Large intestine (tissue), 3 donors: ENCODE data around the gene DPP6. TPM values are rescaled to one million over a fixed set of nuclear protein-coding genes. Genes with fewer than 3 reads are reported as not detected.

Source experiments
- DNase-seq, 2 donors: peaks; one replicate each; pipeline versions ENCODE4 v3.0.0 to v3.0.0-alpha.2; 2013
- H3K27ac ChIP-seq: one replicate; pipeline ENCODE4 v1.5.1; 2013; ENCODE audit warnings: low read length
- H3K27me3 ChIP-seq: 2 replicates; pipeline ENCODE4 v1.6.1; 2013; ENCODE audit warnings: low read length; ENCODE audit not compliant: control insufficient read depth, insufficient read depth
- H3K36me3 ChIP-seq: 2 replicates; pipeline ENCODE4 v1.6.1; 2013; ENCODE audit warnings: low read length; ENCODE audit not compliant: control insufficient read depth, insufficient read depth
- H3K4me1 ChIP-seq: one replicate; pipeline ENCODE4 v1.6.1; 2013; ENCODE audit warnings: low read length; ENCODE audit not compliant: control insufficient read depth, insufficient read depth
- H3K4me3 ChIP-seq: one replicate; pipeline ENCODE4 v1.5.1; 2013; ENCODE audit warnings: low read length
- H3K9me3 ChIP-seq: one replicate; pipeline ENCODE4 v1.6.1; 2013; ENCODE audit warnings: mild to moderate bottlenecking, low read depth, low read length, moderate library complexity; ENCODE audit not compliant: control insufficient read depth
- WGBS: methylation state at CpG from one replicate; pipeline ENCODE4 v1.1.5; 2013; ENCODE audit warnings: low lambda C conversion rate; ENCODE audit not compliant: insufficient coverage; 5-methylcytosine and 5-hydroxymethylcytosine counted together
- polyA plus RNA-seq: library from polyadenylated mRNA; unstranded; fragments of 120-200 nt; gene quantifications from one replicate; pipeline ENCODE4 v1.2.1, GENCODE V29; 2013

DPP6 gene
- polyA plus RNA-seq, 1 donor, result 7.8 TPM

GRCh38 chr7:154330318-154330717 is 278.1 kb downstream of the DPP6 start:
- no peaks in the 10 kb centered on the region for H3K36me3 ChIP-seq
- WGBS, result 80% methylated on average over 1 of the region's 12 CpGs
- H3K27me3 ChIP-seq, result no peaks in the 10 kb centered on the region
- H3K4me3 ChIP-seq, result no peak overlapping the region
- H3K9me3 ChIP-seq, result no peaks in the 10 kb centered on the region
- DNase-seq, result no peak
- no peak overlapping the region for H3K27ac ChIP-seq
- H3K4me1 ChIP-seq, result no peaks in the 10 kb centered on the region

DNA sequence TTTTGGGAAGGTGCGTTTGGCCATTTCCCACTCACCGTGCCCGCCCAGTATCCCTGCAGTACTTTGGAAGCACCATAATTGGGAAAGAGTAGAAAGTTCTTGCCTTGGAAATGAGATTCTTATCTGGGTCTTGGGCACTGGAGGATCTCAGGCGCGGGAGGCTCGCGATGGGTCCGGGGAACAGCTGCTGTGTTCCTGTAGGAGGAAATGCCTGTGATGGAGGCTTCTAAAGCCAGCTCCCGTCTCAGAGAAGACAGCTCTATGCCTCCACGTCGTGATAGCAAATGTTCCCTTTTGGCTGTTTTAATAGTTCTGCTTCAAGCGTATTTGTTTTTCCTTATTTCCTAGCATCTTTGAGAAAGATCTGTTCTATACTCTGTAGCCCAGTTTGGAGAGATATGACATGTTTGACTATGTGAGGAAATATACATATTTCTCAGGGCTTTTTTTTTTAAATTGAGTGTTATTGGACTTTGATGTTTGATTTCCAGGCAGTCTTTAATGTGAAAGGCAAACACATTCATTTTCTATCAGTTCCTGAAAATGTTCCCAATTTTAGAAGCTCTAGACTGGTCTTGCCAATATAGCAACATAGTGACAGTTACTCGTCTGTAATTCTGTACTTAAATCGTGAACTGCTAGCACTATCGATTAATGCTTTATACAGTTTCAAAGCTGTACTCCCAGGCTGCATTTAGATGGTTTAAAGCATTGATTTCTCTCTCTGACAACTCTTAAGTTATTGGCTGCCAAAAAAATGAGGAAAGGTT is 280.8 kb downstream of the DPP6 start:
- WGBS, result 86% methylated on average over 4 of the region's 15 CpGs

GRCh38 chr7:154336295-154336694 is 284.1 kb downstream of the DPP6 start:
- Histone ChIP-seq H3K9me3 (no peaks in the 10 kb centered on the region), H3K36me3 (no peaks in the 10 kb centered on the region), H3K27ac (no peak overlapping the region), H3K4me3 (no peak overlapping the region), H3K4me1 (no peaks in the 10 kb centered on the region), H3K27me3 (no peaks in the 10 kb centered on the region)
- DNase-seq, result no peak
- WGBS, result 86% methylated on average over 1 of the region's 12 CpGs

More for the DNA sequence above, 280.8 kb downstream of the DPP6 start:
- Histone ChIP-seq H3K27me3 (no peaks in the 10 kb centered on the region), H3K4me3 (no peak overlapping the region), H3K9me3 (no peaks in the 10 kb centered on the region), H3K4me1 (no peaks in the 10 kb centered on the region), H3K36me3 (no peaks in the 10 kb centered on the region), H3K27ac (no peak overlapping the region)
- DNase-seq, result no peak

DNA sequence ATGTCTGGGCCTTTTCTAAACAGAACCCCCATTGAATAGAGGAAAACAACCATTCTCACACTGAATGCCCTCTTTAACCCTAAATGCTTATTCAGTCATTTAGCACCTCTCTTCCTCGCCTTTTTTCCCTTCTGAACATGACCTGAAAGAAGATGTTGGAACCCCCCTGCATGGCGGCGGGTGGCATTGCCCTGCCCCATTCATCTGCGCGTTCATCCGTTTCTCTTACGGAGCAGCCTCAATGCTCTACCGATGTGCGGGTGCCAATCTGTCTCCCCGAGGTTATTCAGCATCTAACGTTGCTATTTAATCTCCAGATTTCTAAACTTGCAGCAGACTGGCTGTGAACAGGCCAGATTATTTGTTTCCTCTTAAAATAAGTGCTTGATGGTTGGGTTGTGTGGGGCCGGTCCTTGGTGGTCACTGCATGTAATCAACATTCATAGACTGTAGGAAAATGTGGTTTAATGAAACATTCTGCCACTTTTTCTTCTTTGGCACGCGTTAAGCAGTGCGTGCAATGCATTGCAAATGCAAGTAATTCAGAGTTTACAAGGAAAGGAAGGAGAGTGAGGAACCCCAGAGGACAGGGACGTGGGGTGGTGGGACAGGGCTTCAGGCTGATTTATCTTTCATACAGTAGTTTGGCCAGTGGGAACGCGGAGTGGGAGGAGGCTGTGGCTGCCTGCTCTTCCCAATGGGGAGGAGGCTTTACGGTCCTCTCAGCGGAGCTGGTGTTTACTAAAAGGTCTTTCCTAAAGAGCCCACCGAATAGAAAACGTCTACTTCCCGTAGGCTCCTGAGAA is 286.7 kb downstream of the DPP6 start:
- H3K27ac ChIP-seq, result no peak overlapping the region
- WGBS, result no CpG with 5 or more reads among the region's 23 CpGs
- H3K4me3 ChIP-seq, result no peak overlapping the region
- no peaks in the 10 kb centered on the region for H3K36me3 ChIP-seq
- no peaks in the 10 kb centered on the region for H3K27me3 ChIP-seq
- H3K9me3 ChIP-seq, result no peaks in the 10 kb centered on the region
- no peak for DNase-seq
- H3K4me1 ChIP-seq, result no peaks in the 10 kb centered on the region

DNA sequence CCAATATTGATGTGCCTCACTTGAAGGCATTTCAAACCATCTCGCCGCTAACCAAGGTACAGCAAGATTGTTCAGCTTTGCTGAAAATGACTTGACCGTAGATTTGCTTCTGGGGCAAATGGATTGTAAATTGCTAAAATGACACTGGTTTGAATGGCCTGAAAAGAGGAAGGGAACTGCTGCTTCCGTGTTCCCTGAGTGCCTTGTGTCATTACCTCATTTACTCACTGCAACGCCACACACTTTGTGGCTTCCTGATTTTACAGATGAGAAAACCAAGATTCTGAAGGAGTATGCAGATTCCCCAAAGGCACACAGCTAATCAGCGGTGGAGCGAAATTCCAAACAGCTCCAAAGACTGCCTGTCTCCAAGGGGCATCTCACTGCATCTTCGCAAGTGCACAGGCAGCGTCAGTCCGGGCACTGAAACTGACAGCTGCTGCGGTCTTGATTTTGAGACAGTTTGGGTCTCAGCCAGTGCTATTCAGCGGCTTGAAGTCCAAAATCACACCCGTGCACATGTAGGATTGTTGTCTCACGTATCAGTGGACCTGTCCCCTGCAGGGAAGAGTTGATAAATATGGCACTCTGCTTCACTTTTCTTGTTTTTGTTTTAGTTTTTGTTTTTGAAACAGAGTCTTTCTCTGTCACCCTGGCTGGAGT is 290.9 kb downstream of the DPP6 start:
- H3K9me3 ChIP-seq, result no peaks in the 10 kb centered on the region
- no peaks in the 10 kb centered on the region for H3K36me3 ChIP-seq
- H3K27me3 ChIP-seq, result no peaks in the 10 kb centered on the region
- no peak overlapping the region for H3K27ac ChIP-seq
- no peaks in the 10 kb centered on the region for H3K4me1 ChIP-seq
- H3K4me3 ChIP-seq, result no peak overlapping the region
- no peak for DNase-seq
- WGBS, result 100% methylated on average over 1 of the region's 14 CpGs

- 78% methylated on average over 3 of the region's 14 CpGs for WGBS
- no peak overlapping the region for H3K4me3 ChIP-seq
- no peak overlapping the region for H3K27ac ChIP-seq
- no peak for DNase-seq
- H3K27me3 ChIP-seq, result no peaks in the 10 kb centered on the region
- no peaks in the 10 kb centered on the region for H3K4me1 ChIP-seq
- no peaks in the 10 kb centered on the region for H3K9me3 ChIP-seq
- no peaks in the 10 kb centered on the region for H3K36me3 ChIP-seq
Measured at GRCh38 chr7:154343778-154344412, 291.7 kb downstream of the DPP6 start.

GRCh38 chr7:154345093-154345492 is 292.9 kb downstream of the DPP6 start:
- Histone ChIP-seq H3K9me3 (no peaks in the 10 kb centered on the region), H3K4me1 (no peaks in the 10 kb centered on the region), H3K27ac (no peak overlapping the region), H3K4me3 (no peak overlapping the region), H3K27me3 (no peaks in the 10 kb centered on the region), H3K36me3 (no peaks in the 10 kb centered on the region)
- no CpG with 5 or more reads among the region's 5 CpGs for WGBS
- DNase-seq, result no peak

GRCh38 chr7:154347700-154348266 is 295.6 kb downstream of the DPP6 start:
- WGBS, result no CpG with 5 or more reads among the region's 3 CpGs
- no peak for DNase-seq
- Histone ChIP-seq H3K36me3 (no peaks in the 10 kb centered on the region), H3K4me1 (no peaks in the 10 kb centered on the region), H3K27ac (no peak overlapping the region), H3K27me3 (no peaks in the 10 kb centered on the region), H3K9me3 (no peaks in the 10 kb centered on the region), H3K4me3 (no peak overlapping the region)

DNA sequence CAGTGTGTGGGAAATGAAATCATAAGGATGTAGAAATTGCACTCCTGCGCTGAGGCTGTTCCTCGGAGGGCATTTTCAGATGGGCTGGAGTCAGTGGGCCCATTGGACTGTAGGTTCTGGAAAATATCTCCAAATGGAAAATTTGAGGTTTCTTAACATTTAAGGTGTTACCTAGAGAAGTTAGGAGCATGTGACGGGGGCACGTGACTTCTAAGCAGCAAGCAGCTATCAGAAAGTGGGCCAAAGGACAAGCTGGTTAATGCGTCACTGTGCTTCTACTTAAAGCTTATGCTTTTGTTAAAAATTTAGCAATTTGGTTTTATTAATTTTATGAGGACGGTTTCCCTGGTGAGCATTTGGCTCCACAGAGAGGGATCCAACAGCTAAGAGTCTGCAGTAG is 298.7 kb downstream of the DPP6 start:
- Histone ChIP-seq H3K36me3 (no peaks in the 10 kb centered on the region), H3K27me3 (no peaks in the 10 kb centered on the region), H3K4me1 (no peaks in the 10 kb centered on the region), H3K27ac (no peak overlapping the region), H3K9me3 (no peaks in the 10 kb centered on the region), H3K4me3 (no peak overlapping the region)
- WGBS, result no CpG with 5 or more reads among the region's 6 CpGs
- no peak for DNase-seq

GRCh38 chr7:154353355-154353767 is 301.2 kb downstream of the DPP6 start:
- Histone ChIP-seq H3K4me3 (no peak overlapping the region), H3K9me3 (no peaks in the 10 kb centered on the region), H3K27me3 (no peaks in the 10 kb centered on the region), H3K4me1 (no peaks in the 10 kb centered on the region), H3K36me3 (no peaks in the 10 kb centered on the region), H3K27ac (no peak overlapping the region)
- no peak for DNase-seq
- WGBS, result no CpG with 5 or more reads among the region's 5 CpGs
